ENCODE data around the gene RSPRY1.

Gene RSPRY1

DNA sequence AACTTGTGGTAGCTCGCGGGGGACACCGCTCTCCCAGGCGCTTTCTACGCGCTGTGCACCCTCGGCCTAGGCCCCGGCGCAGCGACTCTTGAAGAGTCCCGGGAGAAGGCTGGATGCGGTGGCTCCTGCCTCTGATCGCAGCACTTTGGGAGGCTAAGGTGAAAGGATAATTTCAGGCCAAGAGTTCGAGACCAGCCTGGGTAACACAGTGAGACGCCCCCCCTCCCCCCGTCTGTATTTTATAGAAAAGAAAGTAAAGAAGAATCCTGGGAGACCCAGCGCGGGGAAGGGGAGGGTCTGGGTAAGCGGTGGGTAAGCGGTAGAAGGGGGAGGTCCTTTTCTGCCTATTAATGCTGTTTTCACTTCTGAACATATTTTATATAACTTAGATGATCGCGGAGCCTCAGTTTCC, 98.8 kb downstream of the RSPRY1 start:
- H3K27me3 ChIP-seq (ENCODE audit: insufficient read depth, poor library complexity, severe bottlenecking) = peaks cover 32% of the 10 kb centered on the region
- no peak overlapping the region for H3K27ac ChIP-seq (replicated peaks)
- H3K4me3 ChIP-seq (replicated peaks; ENCODE audit: insufficient read depth, low read length) = peak overlapping the region; percentile 35
- DNase-seq (ENCODE audit: low read depth in 1 of 2, low spot score in 1 of 2) = no peak
- TF ChIP-seq SPI1 (IDR thresholded peaks at IDR 0.05; ENCODE audit: borderline replicate concordance, low read depth) = no peak
- no peak for TF ChIP-seq REST (IDR thresholded peaks at IDR 0.05; ENCODE audit: insufficient replicate concordance, low read depth)
- TF ChIP-seq GABPA (IDR thresholded peaks at IDR 0.05; ENCODE audit: low read depth) = no peak
- TF ChIP-seq POLR2AphosphoS5 (IDR thresholded peaks at IDR 0.05; ENCODE audit: low read depth) = no peak
- no peak for TF ChIP-seq CTCF (IDR thresholded peaks at IDR 0.05; ENCODE audit: insufficient read depth, low read length)

DNA sequence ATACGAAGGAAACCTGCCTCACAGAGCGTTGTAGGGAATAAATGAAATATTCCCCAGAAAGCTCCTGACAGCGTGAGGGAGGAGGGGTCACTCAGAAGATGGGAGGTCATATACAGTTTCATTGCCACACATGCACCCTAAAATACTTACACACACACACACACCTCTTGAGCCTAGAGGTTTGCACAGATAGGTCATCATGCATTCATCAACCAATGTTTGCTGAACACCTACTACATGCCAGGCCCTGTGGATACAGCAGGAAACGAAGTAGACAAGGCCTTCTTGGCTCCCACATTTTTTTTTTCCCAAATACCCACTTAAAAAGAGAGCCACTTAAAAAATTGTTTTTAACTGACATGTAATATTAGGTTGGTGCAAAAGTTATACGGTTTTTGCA, 99.2 kb downstream of the RSPRY1 start:
- peaks cover 32% of the 10 kb centered on the region for H3K27me3 ChIP-seq (ENCODE audit: insufficient read depth, poor library complexity, severe bottlenecking)
- no peak overlapping the region for H3K27ac ChIP-seq (replicated peaks)
- DNase-seq (ENCODE audit: low read depth in 1 of 2, low spot score in 1 of 2) = no peak
- H3K4me3 ChIP-seq (replicated peaks; ENCODE audit: insufficient read depth, low read length) = no peak overlapping the region
- no peak for TF ChIP-seq GABPA (IDR thresholded peaks at IDR 0.05; ENCODE audit: low read depth)

- Histone ChIP-seq H3K4me3 (replicated peaks; ENCODE audit: insufficient read depth, low read length) (no peak overlapping the region), H3K27me3 (ENCODE audit: insufficient read depth, poor library complexity, severe bottlenecking) (peaks cover 10% of the 10 kb centered on the region), H3K27ac (replicated peaks) (no peak overlapping the region)
- no peak for TF ChIP-seq SPI1 (IDR thresholded peaks at IDR 0.05; ENCODE audit: borderline replicate concordance, low read depth)
- no peak for TF ChIP-seq REST (IDR thresholded peaks at IDR 0.05; ENCODE audit: insufficient replicate concordance, low read depth)
- no peak for TF ChIP-seq POLR2AphosphoS5 (IDR thresholded peaks at IDR 0.05; ENCODE audit: low read depth)
- TF ChIP-seq CTCF (IDR thresholded peaks at IDR 0.05; ENCODE audit: insufficient read depth, low read length) = no peak
- no peak for TF ChIP-seq GABPA (IDR thresholded peaks at IDR 0.05; ENCODE audit: low read depth)
- no peak for DNase-seq (ENCODE audit: low read depth in 1 of 2, low spot score in 1 of 2)
Observed at GRCh38 chr16:57289391-57290257, 103.5 kb downstream of the RSPRY1 start.

Data from HL-60 (cell line).